Measurements from ENCODE around the gene NOVA2. TPM values are rescaled to one million over a fixed set of nuclear protein-coding genes. Genes with fewer than 3 reads are reported as not detected.

NOVA2 gene
- total RNA-seq, 4 donors from 2014 or later = 1.5 to 3.6 (median 2.6) TPM

- Histone ChIP-seq H3K9me3 (no peaks in the 10 kb centered on the region), H3K36me3 (no peaks in the 10 kb centered on the region), H3K4me3 (replicated peaks in 1 of 3) (no peak overlapping the region), H3K27ac (no peak overlapping the region), H3K4me1 (peaks cover 3 to 21% of the 10 kb centered on the region in 2 donors), H3K27me3 (no peaks in the 10 kb centered on the region)
- WGBS, 2 donors = 45 to 76% methylated on average over 7 to 8 of the region's 8 CpGs
- no peak for DNase-seq
- TF ChIP-seq POLR2A (IDR thresholded peaks at IDR 0.05) (no peak), CTCF (IDR thresholded peaks at IDR 0.05) (no peak)
- intact Hi-C loops (cut with DNase I) = loop anchor here (10.0 kb wide), 1 partner anchor 120 kb away; no protein-coding TSS in a partner anchor
Measured at GRCh38 chr19:46014534-46014933, 40.9 kb upstream of the NOVA2 start.

GRCh38 chr19:46009530-46010510 is 36.2 kb upstream of the NOVA2 start:
- no peaks in the 10 kb centered on the region for H3K27me3 ChIP-seq
- peaks cover 0 to 6% of the 10 kb centered on the region in 2 donors for H3K4me1 ChIP-seq
- TF ChIP-seq CTCF (IDR thresholded peaks at IDR 0.05) = peak; percentile 69 to 92 (median 74)
- no peak for TF ChIP-seq POLR2A (IDR thresholded peaks at IDR 0.05)
- no peak overlapping the region for H3K27ac ChIP-seq
- H3K36me3 ChIP-seq = no peaks in the 10 kb centered on the region
- no peak overlapping the region for H3K4me3 ChIP-seq (replicated peaks in 1 of 3)
- no peaks in the 10 kb centered on the region for H3K9me3 ChIP-seq
- intact Hi-C loops (cut with DNase I) = loop anchor here (10.0 kb wide), 1 partner anchor 115 kb away; no protein-coding TSS in a partner anchor
- peak; percentile 58 to 64 for DNase-seq
- 58 to 68% methylated on average over 18 to 21 of the region's 28 CpGs for WGBS, 2 donors

- no peak overlapping the region for H3K4me3 ChIP-seq (replicated peaks in 1 of 3)
- no peaks in the 10 kb centered on the region for H3K36me3 ChIP-seq
- no peaks in the 10 kb centered on the region for H3K27me3 ChIP-seq
- H3K4me1 ChIP-seq = peaks cover 0 to 3% of the 10 kb centered on the region in 2 donors
- DNase-seq = no peak
- TF ChIP-seq POLR2A (IDR thresholded peaks at IDR 0.05) (no peak), CTCF (IDR thresholded peaks at IDR 0.05) (no peak)
- no peaks in the 10 kb centered on the region for H3K9me3 ChIP-seq
- intact Hi-C loops (cut with DNase I) = no loop called here
- no peak overlapping the region for H3K27ac ChIP-seq
- 95 to 100% methylated on average over 4 to 13 of the region's 13 CpGs for WGBS, 2 donors
Measured at GRCh38 chr19:46006411-46006810, 32.7 kb upstream of the NOVA2 start.

- DNase-seq = no peak
- intact Hi-C loops (cut with DNase I) = no loop called here
- H3K36me3 ChIP-seq = no peaks in the 10 kb centered on the region
- WGBS, 2 donors = 88 to 97% methylated on average over 14 to 15 of the region's 15 CpGs
- peaks cover 0 to 15% of the 10 kb centered on the region in 2 donors for H3K4me1 ChIP-seq
- H3K27me3 ChIP-seq = no peaks in the 10 kb centered on the region
- no peaks in the 10 kb centered on the region for H3K9me3 ChIP-seq
- no peak for TF ChIP-seq POLR2A (IDR thresholded peaks at IDR 0.05)
- TF ChIP-seq CTCF (IDR thresholded peaks at IDR 0.05) = no peak
- no peak overlapping the region for H3K27ac ChIP-seq
- no peak overlapping the region for H3K4me3 ChIP-seq (replicated peaks in 1 of 3)
Measured at GRCh38 chr19:46002678-46003275, 29.1 kb upstream of the NOVA2 start.

Measured in thyroid gland (tissue), 4 donors.